ENCODE data around the gene NEK6.
A peak's percentile ranks its signal among the peaks of the same experiment; 100 is the strongest.

NEK6 gene

GRCh38 chr9:124257844-124258606, at the start of gene NEK6:
Gene NEK6, plus strand, starts transcription at chr9:124257949. Its CDS starts 44,016 bp downstream, at chr9:124301965.
- peak; percentile 60 for DNase-seq

GRCh38 chr9:124208571-124208970, 49.2 kb upstream of the NEK6 start:
- DNase-seq: peak; percentile 23

- no peak for DNase-seq
Measured at GRCh38 chr9:124209279-124209678, 48.5 kb upstream of the NEK6 start.

- DNase-seq: no peak
Measured at GRCh38 chr9:124209774-124210173, 48.0 kb upstream of the NEK6 start.

GRCh38 chr9:124210697-124211096, 47.1 kb upstream of the NEK6 start:
- DNase-seq: no peak

GRCh38 chr9:124212381-124213050, 45.2 kb upstream of the NEK6 start:
- no peak for DNase-seq

- no peak for DNase-seq
Measured at GRCh38 chr9:124213396-124213795, 44.4 kb upstream of the NEK6 start.

GRCh38 chr9:124214116-124214515, 43.6 kb upstream of the NEK6 start:
- no peak for DNase-seq

- DNase-seq: no peak
Measured at GRCh38 chr9:124214596-124215367, 43.0 kb upstream of the NEK6 start.

- no peak for DNase-seq
Measured at GRCh38 chr9:124215368-124215910, 42.3 kb upstream of the NEK6 start.

GRCh38 chr9:124215956-124216355, 41.8 kb upstream of the NEK6 start:
- DNase-seq: no peak

- peak; percentile 64 for DNase-seq
Measured at GRCh38 chr9:124216474-124217176, 41.1 kb upstream of the NEK6 start.

- no peak for DNase-seq
Measured at GRCh38 chr9:124217836-124218437, 39.8 kb upstream of the NEK6 start.

- peak; percentile 31 for DNase-seq
Measured at GRCh38 chr9:124218438-124218982, 39.2 kb upstream of the NEK6 start.

GRCh38 chr9:124218987-124219461, 38.7 kb upstream of the NEK6 start:
- no peak for DNase-seq

- DNase-seq: no peak
Measured at GRCh38 chr9:124220946-124221451, 36.8 kb upstream of the NEK6 start.

- no peak for DNase-seq
Measured at GRCh38 chr9:124221676-124222075, 36.1 kb upstream of the NEK6 start.

- no peak for DNase-seq
Measured at GRCh38 chr9:124222109-124222508, 35.6 kb upstream of the NEK6 start.

GRCh38 chr9:124222918-124223720, 34.6 kb upstream of the NEK6 start:
- DNase-seq: no peak

GRCh38 chr9:124225945-124226344, 31.8 kb upstream of the NEK6 start:
- no peak for DNase-seq

GRCh38 chr9:124228516-124228915, 29.2 kb upstream of the NEK6 start:
- DNase-seq: no peak

Data from CD4-positive, alpha-beta T cell treated with Interleukin-12 subunit alpha and Interleukin-12 subunit beta, for 1 hour (primary cell).